Suppressor macrophage treated with lipopolysaccharide for 4 hours (primary cell): Measurements from ENCODE around the gene IFITM2.
"Not testable (repeated sequence)": the region's sequence is repeated elsewhere in the genome, so short reads cannot be mapped to it uniquely, and the experiment has no call there.

ENCODE experiments used
- DNase-seq: peaks from one replicate; pipeline ENCODE4 v3.0.0-alpha.2; 2020

Gene IFITM2

DNA sequence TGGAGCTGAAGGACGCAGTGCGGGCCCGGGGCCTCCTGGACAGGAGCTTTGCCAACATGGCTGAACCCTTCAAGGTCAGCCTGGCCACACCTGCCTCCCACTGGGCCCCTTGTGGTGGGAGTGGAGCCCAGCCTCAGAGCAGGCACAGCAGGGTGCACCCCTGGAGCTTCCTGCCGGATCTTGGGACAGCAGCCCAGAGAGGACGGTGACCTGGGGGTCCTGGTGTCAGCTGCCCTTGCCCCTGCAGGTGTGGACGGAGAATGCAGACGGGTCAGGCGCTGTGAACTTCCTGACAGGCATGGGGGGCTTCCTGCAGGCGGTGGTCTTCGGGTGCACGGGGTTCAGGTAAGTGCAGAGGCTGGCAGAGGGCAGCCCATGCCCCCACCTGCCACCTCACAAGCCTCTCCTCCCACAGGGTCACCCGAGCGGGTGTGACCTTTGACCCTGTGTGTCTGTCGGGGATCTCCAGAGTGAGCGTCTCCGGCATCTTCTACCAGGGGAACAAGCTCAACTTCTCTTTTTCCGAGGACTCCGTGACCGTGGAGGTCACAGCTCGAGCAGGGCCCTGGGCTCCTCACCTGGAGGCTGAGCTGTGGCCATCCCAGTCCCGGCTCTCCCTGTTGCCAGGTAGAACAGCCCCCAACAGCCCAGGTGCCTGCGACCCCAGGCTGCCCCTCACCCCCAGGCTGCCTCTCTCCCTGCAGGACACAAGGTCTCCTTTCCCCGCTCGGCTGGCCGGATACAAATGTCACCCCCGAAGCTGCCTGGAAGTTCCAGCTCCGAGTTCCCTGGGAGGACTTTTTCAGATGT, 13.6 kb upstream of the IFITM2 start:
- no peak for DNase-seq

DNA sequence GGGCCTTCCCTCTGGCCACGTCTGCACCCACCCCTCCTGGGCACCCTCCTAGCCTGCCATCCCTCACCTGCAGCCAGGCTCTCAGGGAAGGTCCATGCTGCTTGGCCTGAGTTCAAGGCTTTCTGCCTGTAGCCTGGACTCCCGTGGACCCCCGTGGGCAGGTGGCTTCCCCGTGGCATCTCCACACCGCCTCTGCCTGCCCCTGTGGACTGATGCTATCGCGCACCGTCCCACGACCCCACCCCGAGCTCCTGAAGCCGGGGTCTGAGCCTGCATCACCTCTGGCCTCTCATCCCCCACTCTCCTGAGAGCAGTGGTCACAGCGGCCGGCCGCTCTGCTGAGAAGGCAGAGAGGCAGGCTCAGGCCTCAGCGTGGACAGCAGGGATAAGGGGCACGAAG, 12.8 kb upstream of the IFITM2 start:
- no peak for DNase-seq

DNA sequence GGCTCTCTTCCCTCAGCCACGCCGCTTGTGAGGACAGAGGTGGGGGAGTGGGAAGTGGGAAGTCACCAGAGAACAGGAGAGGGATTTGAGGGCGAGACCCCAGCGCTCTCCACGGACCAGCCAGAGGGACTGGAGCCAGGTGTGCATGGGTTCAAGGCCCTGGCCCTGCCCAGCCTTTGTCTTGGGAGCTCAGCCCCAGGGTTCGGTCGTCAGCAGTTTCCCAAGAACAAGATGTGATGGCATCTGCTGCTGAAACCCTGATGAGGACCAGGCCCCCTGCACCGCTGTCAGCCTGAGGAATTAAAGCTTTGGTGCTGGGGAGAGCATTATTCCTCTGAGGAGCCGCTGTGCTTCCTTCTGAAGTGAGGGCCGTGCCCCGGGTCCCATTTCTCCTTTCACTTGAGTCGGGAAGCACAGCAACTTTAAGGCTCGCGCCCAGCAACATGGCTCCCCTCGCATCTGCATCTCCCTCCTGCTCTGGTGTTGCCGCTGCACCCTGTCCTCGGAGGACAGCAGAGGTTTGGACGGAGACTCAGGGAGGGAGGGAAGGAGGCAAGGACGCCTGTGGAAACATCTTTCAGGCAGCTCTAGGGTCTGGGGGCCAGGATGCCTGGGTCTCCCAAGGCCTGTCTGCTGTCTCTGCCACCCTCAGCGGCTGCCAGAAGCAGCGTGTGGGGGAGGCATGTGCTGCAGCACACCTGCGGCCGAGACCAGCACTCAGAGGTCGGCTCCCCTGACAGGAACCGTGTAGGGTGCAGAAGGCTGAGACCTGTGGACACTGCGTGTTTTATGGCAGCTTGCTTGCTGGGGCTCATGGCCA, 12.1 kb upstream of the IFITM2 start:
- no peak for DNase-seq

DNA sequence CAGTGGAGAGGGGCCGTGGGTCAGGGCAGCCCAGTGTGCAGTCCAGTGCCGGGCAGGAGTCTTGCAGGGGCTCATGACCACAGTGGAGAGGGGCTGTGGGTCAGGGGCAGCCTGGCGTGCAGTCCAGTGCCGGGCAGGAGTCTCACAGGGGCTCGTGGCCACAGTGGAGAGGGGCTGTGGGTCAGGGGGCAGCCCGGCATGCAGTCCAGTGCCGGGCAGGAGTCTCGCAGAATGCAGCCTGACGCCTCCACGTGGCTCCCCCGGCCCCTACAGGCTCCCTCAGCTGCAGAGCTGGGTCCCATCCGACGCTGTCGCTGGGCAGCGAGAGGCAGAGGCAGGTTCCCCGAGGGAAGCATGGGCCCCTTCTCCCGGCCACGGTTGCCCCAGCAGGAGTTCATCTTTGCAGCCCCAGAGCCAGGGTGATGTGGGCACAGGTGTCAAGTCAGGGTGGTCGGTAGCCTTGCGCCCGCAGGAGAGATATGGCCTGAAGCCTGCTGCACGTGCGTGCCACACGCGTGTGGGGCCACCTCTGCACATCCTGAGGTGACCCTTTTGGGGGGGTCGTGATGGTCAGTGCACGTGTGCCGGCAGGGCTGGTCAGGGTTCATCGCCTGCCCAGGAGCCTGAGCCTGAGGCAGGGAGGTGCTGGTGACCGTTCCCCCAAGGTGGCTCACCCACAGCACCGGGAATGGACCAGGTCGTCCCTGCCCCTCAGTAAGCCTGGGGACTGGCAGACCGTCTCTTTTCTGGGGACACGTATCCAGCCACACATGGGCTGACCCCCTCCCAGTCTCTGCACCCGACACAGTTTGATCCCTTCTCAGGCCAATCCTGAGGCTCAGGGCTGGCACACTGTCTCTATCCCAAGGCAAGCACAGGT, 11.2 kb upstream of the IFITM2 start:
- DNase-seq, result no peak

DNA sequence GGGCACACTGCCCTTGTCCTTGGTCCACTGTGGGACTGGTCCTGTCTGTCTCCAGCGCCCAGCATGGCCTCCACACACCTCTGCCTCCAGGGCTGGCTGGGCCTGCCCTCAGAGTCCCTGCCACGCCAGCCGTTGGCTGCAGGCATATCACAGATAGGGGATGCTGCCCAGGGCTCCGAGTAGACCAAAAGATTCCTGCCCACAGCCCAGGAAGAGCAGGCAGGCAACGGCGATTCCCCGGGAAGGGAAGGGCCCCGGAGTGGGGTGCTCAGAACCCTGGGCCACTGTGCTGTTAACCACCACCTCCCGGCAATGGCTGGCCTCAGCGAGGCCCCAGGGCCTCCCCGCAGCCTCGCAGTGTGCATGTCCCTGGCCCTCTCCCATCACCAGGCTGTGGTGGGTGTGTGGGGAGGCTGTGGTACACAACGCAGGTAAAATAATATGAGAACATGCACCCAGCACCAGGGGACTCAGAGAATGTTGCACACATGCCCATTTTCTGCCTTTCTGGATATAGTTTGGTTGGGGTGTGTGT, 10.5 kb upstream of the IFITM2 start:
- no peak for DNase-seq

DNA sequence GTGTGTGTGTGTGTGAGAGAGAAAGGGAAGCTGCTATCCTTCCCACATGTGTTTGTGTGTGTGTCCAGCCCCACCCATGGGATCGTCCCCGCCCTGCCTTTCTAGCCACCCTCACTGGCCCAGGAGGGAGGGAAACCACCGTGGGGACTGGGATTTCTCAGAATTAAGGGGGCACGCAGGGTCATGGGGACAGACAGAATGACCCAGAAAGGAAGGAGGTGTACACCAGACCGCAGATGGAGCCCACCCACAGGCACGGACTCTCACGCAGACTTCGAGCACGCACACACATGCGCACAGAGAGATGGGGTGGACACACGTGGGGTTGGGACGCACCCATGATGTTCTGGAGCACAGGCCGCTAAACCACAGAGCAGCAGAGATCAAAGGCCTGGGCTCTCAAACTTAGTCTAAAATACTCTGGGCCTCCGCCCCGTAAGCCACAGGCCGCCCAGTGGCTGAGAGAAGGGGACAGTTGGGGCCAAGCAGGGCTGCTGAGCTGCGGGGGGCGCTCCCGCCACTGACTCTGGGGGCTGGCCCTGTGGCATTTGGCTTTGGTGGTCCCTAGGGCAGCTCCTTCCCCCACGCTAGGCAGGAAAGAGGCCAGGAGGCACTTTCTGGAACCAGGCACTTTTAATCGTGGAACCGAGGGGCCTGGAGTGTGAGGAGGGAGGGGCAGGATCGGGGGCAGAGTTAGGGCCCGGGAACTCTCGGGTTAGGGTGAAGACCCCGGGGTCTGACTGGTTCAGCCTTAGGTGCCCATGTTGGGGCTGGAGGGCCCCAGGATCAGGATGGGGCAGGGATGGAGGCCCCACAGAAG, 9.8 kb upstream of the IFITM2 start:
- no peak for DNase-seq

DNA sequence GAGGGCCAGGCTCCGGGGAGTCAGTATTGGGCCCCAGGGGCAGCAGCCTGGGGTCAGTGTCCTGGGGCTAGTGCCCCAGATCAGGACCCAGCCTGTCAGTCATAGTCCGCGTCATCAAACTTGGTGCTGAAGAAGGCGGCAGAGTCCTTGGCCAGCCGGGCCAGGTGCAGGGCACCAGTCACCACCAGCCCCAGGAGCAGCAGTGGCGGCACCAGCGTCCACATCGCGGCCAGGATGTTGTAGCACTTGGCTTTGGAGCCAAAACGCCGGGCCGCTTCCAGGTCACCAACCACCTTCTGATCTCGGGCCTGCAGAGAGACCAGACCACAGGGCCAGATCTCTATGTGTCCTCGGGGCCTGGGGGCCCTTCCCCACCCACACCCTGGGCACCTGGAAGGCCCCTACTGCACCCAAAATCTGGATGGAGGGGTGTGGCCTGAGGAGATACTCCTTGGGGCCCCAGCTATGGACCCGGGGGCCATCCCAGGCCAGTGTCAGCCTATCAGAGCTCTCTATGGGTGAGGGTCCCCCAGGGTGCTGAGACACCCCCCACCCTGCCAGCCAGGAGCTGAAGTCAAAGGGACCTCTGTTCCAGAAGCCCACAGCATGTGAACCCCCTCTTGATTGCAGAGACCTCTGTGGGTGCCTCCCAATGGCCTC, 9.1 kb upstream of the IFITM2 start:
- no peak for DNase-seq

DNA sequence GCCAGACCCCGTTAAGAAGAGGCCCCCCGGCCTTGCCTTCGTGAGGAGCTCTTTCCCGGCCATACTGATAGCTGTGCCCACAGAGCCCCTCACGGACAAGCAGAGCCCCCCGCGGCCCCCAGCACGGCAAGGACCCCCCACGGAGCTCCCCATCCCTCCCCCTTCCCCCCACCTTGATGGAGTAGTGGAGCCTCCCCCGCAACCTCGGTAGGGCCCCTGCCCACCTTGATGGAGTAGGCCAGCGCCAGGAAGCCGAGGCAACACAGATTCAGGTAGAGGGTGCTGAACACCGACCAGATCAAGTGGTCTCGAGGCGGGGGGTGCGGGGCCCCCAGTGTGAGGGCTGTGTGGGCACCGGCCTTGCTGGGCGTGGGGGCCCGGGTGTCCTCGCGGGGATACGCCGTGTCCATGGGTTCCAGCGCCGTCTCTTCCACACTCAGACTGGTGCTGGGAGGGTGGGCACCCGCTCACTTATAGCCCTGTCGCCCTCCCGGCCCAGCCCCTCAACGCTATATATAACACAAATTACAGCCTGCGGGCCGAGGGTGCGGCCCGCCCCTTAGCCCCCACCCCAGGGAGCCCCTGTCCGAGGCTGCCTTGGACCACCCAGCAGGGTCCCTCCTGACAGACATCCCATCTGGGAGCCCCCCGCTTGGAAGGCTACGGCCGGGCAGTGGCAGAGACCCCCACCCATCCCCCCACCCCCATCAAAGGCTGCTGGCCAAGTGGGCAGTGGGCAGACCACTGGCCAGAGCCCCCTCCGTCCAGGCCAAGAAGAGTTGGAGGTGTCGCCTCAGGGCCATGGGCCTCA, 8.3 kb upstream of the IFITM2 start, which contains the start of gene IFITM5:
TSS of gene IFITM5 (minus strand) at position 446 of the 811 bp plus-strand sequence. CDS start at position 410, 36 bp downstream.
- DNase-seq, result no peak

DNA sequence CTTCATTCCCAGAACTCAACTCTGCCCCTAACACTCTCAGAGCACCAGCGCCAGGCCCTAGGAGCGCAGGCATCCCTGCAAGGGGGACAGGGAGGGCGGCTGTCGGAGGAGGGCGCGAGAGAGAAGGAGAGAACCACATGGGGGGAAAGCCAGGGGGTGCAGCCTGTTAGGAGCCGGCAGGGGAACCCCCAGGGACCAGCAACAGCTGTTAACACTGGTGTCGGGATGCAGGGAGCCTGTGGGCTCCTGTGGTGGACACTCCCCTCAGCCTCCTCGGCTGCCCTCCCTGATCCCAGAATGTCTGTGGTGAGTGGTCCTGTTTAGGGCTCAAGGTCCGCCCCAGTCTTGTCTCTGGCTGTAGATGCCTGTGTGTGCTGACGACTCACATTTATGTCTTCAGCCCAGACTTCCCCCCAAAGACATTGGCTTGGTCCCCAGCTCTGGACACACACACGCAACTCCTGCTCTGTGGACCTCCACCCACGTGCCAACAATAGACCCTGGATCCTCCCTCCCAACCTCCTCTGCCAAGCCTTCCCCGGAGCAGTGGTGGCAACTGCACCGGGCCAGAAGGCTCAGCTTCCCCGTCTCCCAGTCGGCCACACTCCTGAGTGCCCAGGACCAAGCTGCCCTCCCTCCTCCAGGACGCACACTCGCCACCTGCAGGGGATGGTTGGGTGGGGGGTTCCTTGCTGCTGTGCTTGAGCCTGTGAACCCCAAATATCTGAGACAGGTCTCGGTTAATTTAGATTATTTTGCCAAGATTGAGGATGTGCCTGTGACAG, 7.5 kb upstream of the IFITM2 start:
- DNase-seq, result no peak

DNA sequence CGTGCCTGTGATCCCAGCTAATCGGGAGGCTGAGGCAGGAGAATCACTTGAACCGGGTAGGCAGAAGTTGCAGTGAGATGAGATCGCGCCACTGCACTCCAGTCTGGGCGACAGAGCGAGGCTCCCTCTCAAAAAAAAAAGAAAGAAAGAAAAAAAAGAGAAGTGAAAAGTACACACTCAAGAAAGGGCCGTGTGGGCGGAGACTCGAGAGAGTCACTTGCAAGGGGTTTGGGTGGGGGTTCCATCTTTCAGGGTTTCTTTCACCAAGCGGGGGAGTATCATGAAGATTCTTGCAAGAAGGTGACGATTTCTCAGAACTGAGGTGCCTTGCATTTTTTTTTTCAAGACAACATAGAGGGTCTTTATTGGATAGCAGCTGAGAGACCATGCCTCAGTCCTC, 4.3 kb upstream of the IFITM2 start:
- DNase-seq, result no peak

DNA sequence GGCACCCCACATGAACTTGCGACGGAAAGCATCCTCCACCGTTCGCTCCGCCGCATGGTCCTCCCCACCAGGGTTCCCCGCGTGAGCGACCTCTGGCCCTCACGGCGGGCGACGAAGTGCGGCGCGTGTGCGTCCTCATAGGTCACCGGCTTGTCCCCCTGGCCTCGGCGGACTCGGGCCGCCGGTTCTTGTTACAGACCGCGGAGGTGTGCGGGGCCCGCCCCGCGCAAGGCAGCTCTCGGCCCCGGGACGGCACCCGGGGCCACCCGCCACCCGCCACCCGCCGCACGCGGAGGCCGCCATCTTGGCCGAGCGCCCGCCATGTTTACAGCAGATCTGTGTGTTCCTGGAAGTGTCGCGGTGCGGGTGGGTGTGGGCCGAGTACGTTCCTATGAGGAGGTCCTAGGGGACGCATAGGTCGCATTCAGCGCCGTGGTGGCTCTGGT, 3.5 kb upstream of the IFITM2 start:
- DNase-seq, result no peak

DNA sequence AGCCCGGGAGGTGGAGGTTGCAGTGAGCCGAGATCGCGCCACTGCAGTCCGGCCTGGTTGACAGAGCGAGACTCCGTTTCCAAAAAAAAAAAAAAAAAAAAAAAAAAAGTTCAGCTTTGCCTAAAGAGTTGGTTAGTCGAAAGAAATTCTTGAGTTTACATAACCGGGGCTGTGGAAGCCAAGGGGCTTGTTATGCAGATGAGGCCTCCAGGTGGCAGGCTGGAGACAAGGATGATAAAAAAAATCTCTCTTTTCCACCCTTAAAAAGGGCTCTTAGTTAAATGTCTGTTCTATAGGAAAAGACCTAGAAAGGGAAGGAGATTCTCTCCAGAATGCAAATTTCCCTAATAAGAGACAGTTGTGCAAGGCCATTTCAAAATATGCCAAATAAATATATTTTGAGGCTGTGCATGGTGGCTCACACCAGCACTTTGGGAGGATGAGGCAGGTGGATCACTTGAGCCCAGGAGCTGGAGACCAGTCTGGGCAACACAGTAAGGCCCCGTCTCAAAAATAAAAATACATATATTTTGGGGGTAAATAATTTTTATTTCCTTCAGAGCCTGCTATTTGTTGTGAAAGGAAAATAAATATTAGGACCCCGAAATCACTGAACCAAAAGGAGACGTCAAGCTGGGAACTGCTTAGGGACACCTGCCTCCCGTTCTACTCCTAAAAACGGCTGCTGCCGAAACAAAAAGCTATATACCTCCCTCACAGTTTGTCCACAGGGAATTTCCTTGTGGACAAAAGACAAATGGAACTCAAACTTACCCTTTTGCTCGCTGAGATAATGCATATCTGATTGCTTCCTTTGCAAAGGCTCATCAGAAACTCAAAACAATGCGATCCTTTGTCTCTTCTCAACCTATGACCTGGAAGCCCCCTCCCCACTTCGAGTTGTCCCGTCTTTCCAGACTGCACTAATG, 2.4 kb upstream of the IFITM2 start:
- DNase-seq, result peak; percentile 59

DNA sequence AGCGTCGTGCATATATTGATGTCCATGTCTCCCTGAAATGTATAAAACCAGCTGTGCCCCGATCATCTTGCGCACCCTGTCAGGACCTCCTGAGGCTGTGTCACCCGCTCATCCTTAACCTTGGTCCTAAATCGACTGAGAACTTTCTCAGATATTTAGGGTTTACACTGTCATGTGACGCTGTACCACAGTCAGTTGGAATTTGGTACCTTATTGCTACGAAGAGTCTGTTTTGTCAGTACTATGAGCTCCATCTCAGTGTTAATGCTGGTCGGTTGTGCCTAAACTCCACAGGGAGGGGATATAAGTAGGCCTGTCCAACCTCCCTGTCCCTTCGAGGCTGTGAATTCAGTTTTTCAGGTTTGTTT, 1.8 kb upstream of the IFITM2 start:
- DNase-seq, result no peak

DNA sequence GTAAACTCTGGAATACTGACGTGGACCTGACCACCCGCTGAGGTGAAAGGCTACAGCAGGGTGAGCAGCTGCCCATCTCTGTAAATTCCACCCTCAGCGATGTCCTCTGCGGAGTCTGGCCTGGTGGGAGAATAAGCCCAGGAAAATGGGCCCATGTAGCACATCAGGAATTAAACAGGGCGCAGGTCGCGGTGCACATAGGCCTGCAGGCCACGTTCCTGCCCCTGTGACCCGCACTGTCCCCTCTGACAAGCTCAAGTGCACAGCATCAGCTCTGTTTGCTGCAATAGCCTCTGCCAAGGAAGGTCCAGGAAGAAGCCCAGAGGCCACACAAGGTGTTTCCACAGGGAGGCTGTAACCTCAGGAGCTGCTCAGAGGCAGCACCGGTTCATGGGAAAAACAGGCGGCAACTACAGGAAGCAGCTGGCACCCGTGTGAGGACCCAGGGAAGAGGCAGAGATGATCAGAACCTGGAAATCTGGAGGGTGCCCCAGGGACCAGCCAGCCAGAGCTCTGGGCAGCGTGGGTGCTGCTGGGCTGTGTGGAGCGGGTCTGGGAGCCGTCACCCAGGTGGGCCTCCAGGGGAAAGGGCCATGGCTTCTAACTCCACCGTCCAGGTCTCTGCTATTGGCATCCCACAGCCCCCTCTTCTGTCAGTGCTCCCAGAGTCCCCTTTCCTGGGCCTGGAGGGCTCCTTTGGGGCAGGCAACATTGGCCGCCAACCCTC, 808 bp upstream of the IFITM2 start:
- no peak for DNase-seq

DNA sequence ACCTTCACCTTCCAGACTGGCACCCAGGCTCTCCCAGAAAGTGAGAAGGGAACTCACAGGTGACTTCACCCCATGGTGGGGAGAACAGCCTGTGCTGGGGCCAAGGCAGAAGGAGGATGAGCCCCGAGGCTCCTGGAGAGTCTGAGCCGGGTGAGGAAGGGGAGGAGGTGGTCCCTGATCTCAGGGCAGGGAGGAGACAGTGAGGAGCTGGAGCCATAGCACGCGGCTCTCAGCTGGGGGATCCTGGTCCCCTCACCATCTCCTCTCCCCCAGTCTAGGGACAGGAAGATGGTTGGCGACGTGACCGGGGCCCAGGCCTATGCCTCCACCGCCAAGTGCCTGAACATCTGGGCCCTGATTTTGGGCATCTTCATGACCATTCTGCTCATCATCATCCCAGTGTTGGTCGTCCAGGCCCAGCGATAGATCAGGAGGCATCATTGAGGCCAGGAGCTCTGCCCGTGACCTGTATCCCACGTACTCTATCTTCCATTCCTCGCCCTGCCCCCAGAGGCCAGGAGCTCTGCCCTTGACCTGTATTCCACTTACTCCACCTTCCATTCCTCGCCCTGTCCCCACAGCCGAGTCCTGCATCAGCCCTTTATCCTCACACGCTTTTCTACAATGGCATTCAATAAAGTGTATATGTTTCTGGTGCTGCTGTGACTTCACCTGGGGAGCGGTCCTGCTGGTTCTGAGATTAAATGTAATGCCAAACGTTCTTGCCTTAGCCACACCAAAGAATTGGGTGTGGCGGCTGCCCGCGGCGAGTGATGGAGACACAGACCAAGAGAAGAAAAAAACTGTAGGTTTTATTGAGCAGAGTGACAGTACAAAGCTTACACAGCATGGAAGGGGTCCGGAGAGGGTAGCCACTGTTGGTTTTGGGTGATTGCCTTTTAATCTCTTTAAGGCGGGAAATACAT, 1.4 kb downstream of the IFITM2 start:
- not testable (repeated sequence) for DNase-seq

DNA sequence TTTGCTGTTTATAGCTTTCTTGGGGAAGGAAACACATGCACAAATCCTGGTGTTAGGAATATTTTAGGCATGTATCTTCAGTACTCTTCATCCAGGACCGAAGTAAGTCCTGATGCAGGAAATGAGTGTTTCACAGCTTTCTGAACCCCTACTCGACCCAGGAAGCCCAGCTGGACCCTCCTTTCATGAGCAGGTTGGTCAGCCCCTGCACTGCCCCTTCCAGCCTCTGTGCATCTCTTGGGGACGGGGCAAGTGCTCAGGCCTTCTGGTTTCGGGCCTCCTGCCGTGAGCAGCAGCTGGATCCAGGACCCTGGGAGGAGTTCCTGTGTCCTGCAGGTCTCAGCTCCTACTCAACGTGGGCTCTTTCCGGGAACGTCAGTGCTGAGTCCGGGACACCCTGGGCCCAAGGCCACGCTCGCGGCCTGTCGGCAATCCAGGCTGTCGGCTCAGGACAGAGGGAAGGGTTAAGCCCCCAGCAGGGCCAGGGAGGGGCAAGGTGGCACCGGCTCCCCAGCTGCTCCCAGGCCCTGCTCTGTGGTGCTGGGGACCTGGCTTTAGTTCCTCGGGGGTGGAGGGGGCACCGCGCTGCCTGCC, 2.5 kb downstream of the IFITM2 start:
- not testable (repeated sequence) for DNase-seq
